ENCODE data around the gene ZBTB44.

GRCh38 chr11:130203766-130204702 lies 110.7 kb downstream of the ZBTB44 start:
- no peak for TF ChIP-seq CTCF (IDR thresholded peaks at IDR 0.05)
- TF ChIP-seq POLR2A (IDR thresholded peaks at IDR 0.05), result no peak

All from body of pancreas (tissue), 4 donors.